ENCODE measurements around the gene TTC38.

DNA sequence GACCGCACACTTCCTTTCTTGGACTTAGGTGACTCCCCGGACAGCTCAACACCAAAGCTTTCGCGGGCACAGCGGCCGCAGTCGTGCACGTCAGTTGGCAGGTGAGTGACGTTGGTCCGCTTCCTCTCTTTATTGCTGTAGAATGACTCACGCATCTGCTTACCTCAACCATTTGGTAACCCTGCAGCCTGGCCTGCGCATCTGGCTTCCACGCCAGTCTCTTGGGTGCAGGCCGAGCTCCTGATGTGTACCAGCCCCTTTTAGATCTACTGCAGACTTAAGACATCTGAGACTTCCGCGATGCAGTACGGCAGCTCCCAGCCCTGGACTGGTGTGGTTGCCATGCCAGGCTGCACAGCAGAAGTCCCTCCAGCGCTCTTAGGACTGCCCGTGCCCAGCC, 55.4 kb downstream of the TTC38 start:
- TF ChIP-seq, protein P1, sequence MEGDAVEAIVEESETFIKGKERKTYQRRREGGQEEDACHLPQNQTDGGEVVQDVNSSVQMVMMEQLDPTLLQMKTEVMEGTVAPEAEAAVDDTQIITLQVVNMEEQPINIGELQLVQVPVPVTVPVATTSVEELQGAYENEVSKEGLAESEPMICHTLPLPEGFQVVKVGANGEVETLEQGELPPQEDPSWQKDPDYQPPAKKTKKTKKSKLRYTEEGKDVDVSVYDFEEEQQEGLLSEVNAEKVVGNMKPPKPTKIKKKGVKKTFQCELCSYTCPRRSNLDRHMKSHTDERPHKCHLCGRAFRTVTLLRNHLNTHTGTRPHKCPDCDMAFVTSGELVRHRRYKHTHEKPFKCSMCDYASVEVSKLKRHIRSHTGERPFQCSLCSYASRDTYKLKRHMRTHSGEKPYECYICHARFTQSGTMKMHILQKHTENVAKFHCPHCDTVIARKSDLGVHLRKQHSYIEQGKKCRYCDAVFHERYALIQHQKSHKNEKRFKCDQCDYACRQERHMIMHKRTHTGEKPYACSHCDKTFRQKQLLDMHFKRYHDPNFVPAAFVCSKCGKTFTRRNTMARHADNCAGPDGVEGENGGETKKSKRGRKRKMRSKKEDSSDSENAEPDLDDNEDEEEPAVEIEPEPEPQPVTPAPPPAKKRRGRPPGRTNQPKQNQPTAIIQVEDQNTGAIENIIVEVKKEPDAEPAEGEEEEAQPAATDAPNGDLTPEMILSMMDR (IDR thresholded peaks at IDR 0.05; ENCODE audit: insufficient read depth, low read depth, low read length), result no peak
- no peak for TF ChIP-seq EZH2 (IDR thresholded peaks at IDR 0.05; ENCODE audit: insufficient read depth, low read length)

Data from astrocyte (in vitro differentiated cells and primary cell).